Astrocyte (in vitro differentiated cells and primary cell): Measurements from ENCODE around the gene SMTNL1. TPM values are rescaled to one million over a fixed set of nuclear protein-coding genes. Genes with fewer than 3 reads are reported as not detected.

Source experiments
- DNase-seq: peaks from one replicate; pipeline ENCODE4 v3.0.0-alpha.2; 2010; ENCODE audit warnings: low read depth
- FAIRE-seq: peaks from 2 replicates; lab custom pipeline; 2011; peaks lifted over from hg19 to GRCh38; lab: Jason Lieb, UNC
- H2AFZ ChIP-seq: 2 replicates; pipeline ENCODE4 v1.6.0; 2012; ENCODE audit warnings: low read depth, low read length, inconsistent platforms
- H3K27ac ChIP-seq: 2 replicates; pipeline ENCODE4 v1.5.1; 2011; ENCODE audit warnings: low read depth, low read length, inconsistent platforms
- H3K27me3 ChIP-seq: 2 replicates; pipeline ENCODE4 v1.6.0; 2011; ENCODE audit warnings: low read length, inconsistent platforms; ENCODE audit not compliant: insufficient read depth
- H3K36me3 ChIP-seq: 2 replicates; pipeline ENCODE4 v1.5.1; 2011; ENCODE audit warnings: low read length, inconsistent platforms; ENCODE audit not compliant: insufficient read depth
- H3K4me1 ChIP-seq: 2 replicates; pipeline ENCODE4 v1.5.1; 2011; ENCODE audit warnings: low read length, inconsistent platforms; ENCODE audit not compliant: insufficient read depth
- H3K4me2 ChIP-seq: 2 replicates; pipeline ENCODE4 v1.6.0; 2012; ENCODE audit warnings: low read length, inconsistent platforms
- H3K4me3 ChIP-seq: 2 replicates; pipeline ENCODE4 v1.5.1; 2011; ENCODE audit warnings: low read depth, mild to moderate bottlenecking, low read length, inconsistent platforms; ENCODE audit not compliant: insufficient read depth
- H3K79me2 ChIP-seq: 2 replicates; pipeline ENCODE4 v1.6.0; 2012; ENCODE audit warnings: mild to moderate bottlenecking, low read length, inconsistent platforms; ENCODE audit not compliant: insufficient read depth
- H3K9ac ChIP-seq: 2 replicates; pipeline ENCODE4 v1.6.0; 2012; ENCODE audit warnings: mild to moderate bottlenecking, low read length, inconsistent platforms
- H3K9me3 ChIP-seq: 2 replicates; pipeline ENCODE4 v1.5.1; 2012; ENCODE audit warnings: low read depth, mild to moderate bottlenecking, low read length, inconsistent platforms; ENCODE audit not compliant: insufficient read depth
- H4K20me1 ChIP-seq: 2 replicates; pipeline ENCODE4 v1.6.0; 2012; ENCODE audit warnings: low read length, inconsistent platforms; ENCODE audit not compliant: insufficient read depth
- H3K27ac Mint-ChIP-seq: one replicate; pipeline ENCODE4 v1.8.0; 2021; ENCODE audit warnings: mild to moderate bottlenecking, mixed read lengths; ENCODE audit not compliant: unreplicated experiment
- H3K27me3 Mint-ChIP-seq: one replicate; pipeline ENCODE4 v1.8.0; 2021; ENCODE audit warnings: low read depth, mixed read lengths; ENCODE audit not compliant: unreplicated experiment
- H3K36me3 Mint-ChIP-seq: one replicate; pipeline ENCODE4 v1.8.0; 2021; ENCODE audit warnings: low read depth, mixed read lengths; ENCODE audit not compliant: unreplicated experiment
- H3K4me1 Mint-ChIP-seq: one replicate; pipeline ENCODE4 v1.8.0; 2021; ENCODE audit warnings: low read depth, mixed read lengths; ENCODE audit not compliant: unreplicated experiment
- H3K4me3 Mint-ChIP-seq: one replicate; pipeline ENCODE4 v1.8.0; 2021; ENCODE audit warnings: mild to moderate bottlenecking, moderate library complexity, mixed read lengths; ENCODE audit not compliant: unreplicated experiment
- H3K9me3 Mint-ChIP-seq: one replicate; pipeline ENCODE4 v1.8.0; 2021; ENCODE audit warnings: mild to moderate bottlenecking, mixed read lengths; ENCODE audit not compliant: unreplicated experiment
- EZH2 ChIP-seq: IDR thresholded peaks from 2 replicates; pipeline ENCODE4 v1.6.1; 2012; ENCODE audit warnings: mild to moderate bottlenecking, low read length, inconsistent platforms; ENCODE audit not compliant: insufficient read depth
- total RNA-seq: library from RNA; stranded (reverse); gene quantifications from 2 replicates; pipeline ENCODE4 v1.2.1, GENCODE V29; 2021
- TF ChIP-seq, protein P1 (sequence below): IDR thresholded peaks from 2 replicates; pipeline ENCODE4 v1.5.1; 2011; ENCODE audit warnings: low read depth, mild to moderate bottlenecking, inconsistent platforms, low read length, moderate library complexity; ENCODE audit not compliant: insufficient read depth

Gene SMTNL1
- total RNA-seq, 1 donor from 2014 or later = not detected

DNA sequence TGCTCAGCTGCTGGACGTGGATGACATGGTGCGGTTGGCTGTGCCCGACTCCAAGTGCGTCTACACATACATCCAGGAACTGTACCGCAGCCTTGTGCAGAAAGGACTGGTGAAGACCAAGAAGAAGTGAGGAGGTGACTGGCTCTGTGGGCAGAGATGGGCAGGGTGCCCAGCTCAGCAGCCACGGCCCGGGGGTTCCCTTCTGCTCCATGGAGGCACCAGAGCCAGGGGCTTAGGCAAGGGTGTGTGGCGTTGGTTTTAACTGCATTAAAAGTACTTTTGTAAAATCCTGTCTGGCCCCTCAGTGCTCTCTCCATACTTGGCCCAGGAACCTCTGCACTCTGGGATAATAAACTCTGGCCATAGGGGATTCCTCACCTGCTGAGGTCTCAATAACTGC lies 12.6 kb downstream of the SMTNL1 start:
- H3K9me3 ChIP-seq = no peaks in the 10 kb centered on the region
- H3K4me2 ChIP-seq = no peak overlapping the region
- FAIRE-seq (no peak), DNase-seq (no peak)
- Mint-ChIP-seq H3K4me3 (no peak overlapping the region), H3K27ac (no peak overlapping the region), H3K9me3 (no peaks in the 10 kb centered on the region), H3K4me1 (peaks cover 4% of the 10 kb centered on the region), H3K36me3 (peaks cover 39% of the 10 kb centered on the region), H3K27me3 (no peaks in the 10 kb centered on the region)
- no peaks in the 10 kb centered on the region for H3K27me3 ChIP-seq
- no peak overlapping the region for H3K27ac ChIP-seq
- no peak overlapping the region for H3K4me3 ChIP-seq
- no peaks in the 10 kb centered on the region for H3K79me2 ChIP-seq
- no peaks in the 10 kb centered on the region for H3K36me3 ChIP-seq
- H2AFZ ChIP-seq = no peak overlapping the region
- TF ChIP-seq, protein P1, sequence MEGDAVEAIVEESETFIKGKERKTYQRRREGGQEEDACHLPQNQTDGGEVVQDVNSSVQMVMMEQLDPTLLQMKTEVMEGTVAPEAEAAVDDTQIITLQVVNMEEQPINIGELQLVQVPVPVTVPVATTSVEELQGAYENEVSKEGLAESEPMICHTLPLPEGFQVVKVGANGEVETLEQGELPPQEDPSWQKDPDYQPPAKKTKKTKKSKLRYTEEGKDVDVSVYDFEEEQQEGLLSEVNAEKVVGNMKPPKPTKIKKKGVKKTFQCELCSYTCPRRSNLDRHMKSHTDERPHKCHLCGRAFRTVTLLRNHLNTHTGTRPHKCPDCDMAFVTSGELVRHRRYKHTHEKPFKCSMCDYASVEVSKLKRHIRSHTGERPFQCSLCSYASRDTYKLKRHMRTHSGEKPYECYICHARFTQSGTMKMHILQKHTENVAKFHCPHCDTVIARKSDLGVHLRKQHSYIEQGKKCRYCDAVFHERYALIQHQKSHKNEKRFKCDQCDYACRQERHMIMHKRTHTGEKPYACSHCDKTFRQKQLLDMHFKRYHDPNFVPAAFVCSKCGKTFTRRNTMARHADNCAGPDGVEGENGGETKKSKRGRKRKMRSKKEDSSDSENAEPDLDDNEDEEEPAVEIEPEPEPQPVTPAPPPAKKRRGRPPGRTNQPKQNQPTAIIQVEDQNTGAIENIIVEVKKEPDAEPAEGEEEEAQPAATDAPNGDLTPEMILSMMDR = no peak
- TF ChIP-seq EZH2 = no peak
- no peak overlapping the region for H3K9ac ChIP-seq
- H3K4me1 ChIP-seq = no peaks in the 10 kb centered on the region
- no peaks in the 10 kb centered on the region for H4K20me1 ChIP-seq

DNA sequence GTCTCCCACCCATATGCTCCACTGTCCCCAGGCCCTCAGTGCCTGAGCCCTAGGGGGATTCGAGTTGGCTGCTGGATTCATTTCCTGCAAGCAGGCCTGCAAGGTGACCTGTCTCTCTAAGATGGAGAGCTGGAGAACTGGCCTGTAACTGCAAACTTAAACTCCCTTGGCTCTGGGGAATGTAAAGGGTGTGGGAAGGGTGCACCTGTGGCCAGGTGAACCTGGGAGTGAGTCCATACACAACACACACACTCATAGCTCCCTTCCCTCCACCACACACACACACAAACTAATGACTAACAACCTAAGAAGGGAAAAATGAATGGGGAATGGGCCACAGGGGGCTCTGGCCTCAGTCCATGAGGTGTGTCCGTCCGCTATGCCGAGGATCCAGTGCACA lies 14.5 kb downstream of the SMTNL1 start:
- Histone ChIP-seq H3K27me3 (no peaks in the 10 kb centered on the region), H3K4me3 (no peak overlapping the region), H4K20me1 (no peaks in the 10 kb centered on the region), H3K4me1 (no peaks in the 10 kb centered on the region), H3K9ac (no peak overlapping the region), H3K79me2 (no peaks in the 10 kb centered on the region), H3K4me2 (no peak overlapping the region), H3K36me3 (no peaks in the 10 kb centered on the region), H3K27ac (no peak overlapping the region), H2AFZ (no peak overlapping the region), H3K9me3 (no peaks in the 10 kb centered on the region)
- Mint-ChIP-seq H3K4me1 (peaks cover 4% of the 10 kb centered on the region), H3K36me3 (peaks cover 49% of the 10 kb centered on the region), H3K27me3 (no peaks in the 10 kb centered on the region), H3K9me3 (no peaks in the 10 kb centered on the region), H3K4me3 (no peak overlapping the region), H3K27ac (no peak overlapping the region)
- no peak for FAIRE-seq
- DNase-seq = no peak
- TF ChIP-seq, protein P1 = no peak
- TF ChIP-seq EZH2 = no peak

DNA sequence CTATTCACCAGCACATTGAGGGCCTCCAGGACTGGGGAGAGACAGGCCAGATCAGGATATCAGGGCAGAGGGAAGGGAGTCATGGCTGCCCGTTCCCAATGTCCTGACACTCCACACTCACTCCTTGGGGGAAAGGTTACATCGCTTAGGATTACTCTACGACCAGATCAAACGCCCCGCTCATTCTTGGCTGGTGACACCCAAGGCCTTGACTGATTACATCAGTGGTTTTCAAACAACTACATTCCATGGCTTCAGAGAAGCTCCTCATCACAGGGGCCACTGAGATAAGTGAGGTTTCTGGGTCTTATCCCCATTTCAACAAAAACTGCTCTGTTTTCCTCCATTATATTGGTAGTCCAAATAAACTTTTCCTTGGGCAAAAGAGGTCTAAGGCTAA lies 15.1 kb downstream of the SMTNL1 start:
- no peak overlapping the region for H3K4me2 ChIP-seq
- no peaks in the 10 kb centered on the region for H3K27me3 ChIP-seq
- DNase-seq (no peak), FAIRE-seq (no peak)
- H4K20me1 ChIP-seq = no peaks in the 10 kb centered on the region
- H3K4me1 Mint-ChIP-seq = no peaks in the 10 kb centered on the region
- H3K9me3 ChIP-seq = no peaks in the 10 kb centered on the region
- no peak overlapping the region for H3K27ac ChIP-seq
- H3K27ac Mint-ChIP-seq = peak overlapping the region; percentile 66
- TF ChIP-seq, protein P1 = no peak
- no peak for TF ChIP-seq EZH2
- H3K9me3 Mint-ChIP-seq = no peaks in the 10 kb centered on the region
- no peak overlapping the region for H3K4me3 Mint-ChIP-seq
- no peak overlapping the region for H2AFZ ChIP-seq
- peaks cover 48% of the 10 kb centered on the region for H3K36me3 Mint-ChIP-seq
- H3K9ac ChIP-seq = no peak overlapping the region
- no peaks in the 10 kb centered on the region for H3K36me3 ChIP-seq
- no peak overlapping the region for H3K4me3 ChIP-seq
- no peaks in the 10 kb centered on the region for H3K27me3 Mint-ChIP-seq
- H3K79me2 ChIP-seq = no peaks in the 10 kb centered on the region
- no peaks in the 10 kb centered on the region for H3K4me1 ChIP-seq
